Pancreas (tissue), 10 donors: ENCODE data around the gene CSN1S1. TPM values are rescaled to one million over a fixed set of nuclear protein-coding genes. Genes with fewer than 3 reads are reported as not detected.

Experiments
- ATAC-seq, 4 donors: fragments of 200-7000 bp; cut with Tn5 transposase; one replicate each; pipeline versions ENCODE4 v1.8.0 to v1.9.1; 2020; ENCODE audit warnings: mild to moderate bottlenecking in 4 of 4, moderate library complexity in 4 of 4
- DNase-seq, 6 donors: peaks; one replicate each; pipeline ENCODE4 v3.0.0-alpha.2; 2020
- FAIRE-seq: peaks from 2 replicates; lab custom pipeline; 2012; peaks lifted over from hg19 to GRCh38; lab: Jason Lieb, UNC
- H3K27ac ChIP-seq, 4 donors: fragments of 200-600 bp; sonication (generic); 1 replicate in 3 of 4; 2 replicates in 1 of 4; pipeline versions ENCODE4 v1.5.0 to v1.8.0; 2020
- H3K27me3 ChIP-seq, 4 donors: fragments of 200-600 bp; one replicate each; pipeline ENCODE4 v1.8.0; 2021
- H3K36me3 ChIP-seq, 3 donors: fragments of 200-600 bp; sonication (generic) in 1 of 3; one replicate each; pipeline versions ENCODE4 v1.5.0 to v1.8.0; 2020 to 2021
- H3K4me1 ChIP-seq, 3 donors: fragments of 200-600 bp; one replicate each; pipeline ENCODE4 v1.8.0; 2021
- H3K4me3 ChIP-seq, 4 donors: fragments of 200-600 bp; sonication (generic) in 2 of 4; one replicate each; pipeline versions ENCODE4 v1.5.0 to v1.8.0; 2020 to 2021
- H3K9me3 ChIP-seq, 4 donors: fragments of 200-600 bp; one replicate each; pipeline ENCODE4 v1.8.0; 2021
- WGBS, 2 donors: extraction: QIAGEN DNeasy Blood & Tissue Kit; methylation state at CpG; one replicate each; pipeline ENCODE4 v1.1.7; 2013; 5-methylcytosine and 5-hydroxymethylcytosine counted together
- intact Hi-C, 3 donors: fragments of 100-400 bp; cut with DNase I; formaldehyde crosslinking; loops; one replicate each; pipeline versions ENCODE4 v1.11.1 to v1.14.2; 2022
- polyA plus RNA-seq, 2 donors: library from polyadenylated mRNA; stranded (reverse); fragments of 200-250 nt; gene quantifications; one replicate each; pipeline ENCODE4 v1.2.3, GENCODE V29; 2013
- total RNA-seq, 6 donors: library from RNA; stranded (reverse); fragmentation: NEBNext Ultra II Directional in 4 of 6; extraction: Animal tissue kit (Norgen Biotek cat#: 25700) in 4 of 6; gene quantifications; one replicate each; pipeline versions ENCODE4 v1.2.1 to v1.2.4, GENCODE V29; 2021 to 2023
- TF ChIP-seq, protein P1 (sequence below), 4 donors: fragments of 200-600 bp; sonication (generic) in 3 of 4; IDR thresholded peaks; one replicate each; pipeline versions ENCODE4 v1.5.0 to v1.8.0; 2021; ENCODE audit warnings: antibody characterized with exemption in 4 of 4
- donor health status: healthy with polysubstance abuse.
- donor health status: DM: no; HTN: no; CAD: no; lungs with moderate emphysema.
- donor health status: DM: no; HTN: no; CAD: no.
- donor health status: control.
- donor health status: control.
- donor health status: Bipolar disorder and iron deficiency.
- donor health status: DM: yes; HTN: yes; CAD: no.
- donor health status: DM: no; HTN: no; CAD: no.
- donor health status: DM: no; HTN: no; CAD: no.
- donor health status: DM: yes; HTN: yes; CAD: no.

The CSN1S1 gene, protein sequence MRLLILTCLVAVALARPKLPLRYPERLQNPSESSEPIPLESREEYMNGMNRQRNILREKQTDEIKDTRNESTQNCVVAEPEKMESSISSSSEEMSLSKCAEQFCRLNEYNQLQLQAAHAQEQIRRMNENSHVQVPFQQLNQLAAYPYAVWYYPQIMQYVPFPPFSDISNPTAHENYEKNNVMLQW
- total RNA-seq (1 to 10 TPM in 2 of 6 donors, not detected in 4; 1.3 to 3.4 TPM), polyA plus RNA-seq (under 1 TPM in 1 of 2 donors, not detected in 1; 0.19 TPM)

DNA sequence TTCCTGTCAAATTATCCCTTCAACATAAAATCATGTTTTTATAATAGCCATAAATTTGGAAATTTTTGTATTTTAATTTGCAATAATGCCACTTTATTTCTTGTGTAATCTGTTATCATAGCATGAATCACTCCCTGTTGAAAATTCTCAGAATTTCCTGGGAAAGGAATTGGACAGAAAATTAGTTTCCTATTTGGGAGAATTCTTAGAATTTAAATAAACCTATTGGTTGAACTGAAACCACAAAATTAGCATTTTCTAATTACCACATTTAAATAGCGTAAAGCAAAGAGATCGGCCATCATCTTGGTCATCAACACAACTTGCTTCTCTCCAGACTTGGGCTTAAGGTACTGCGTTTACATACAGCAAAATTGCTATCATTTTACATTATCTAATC lies at the start of gene CSN1S1:
CSN1S1 (plus strand) TSS at position 301 of the 400 bp plus-strand sequence. CDS start 1,488 bp downstream, outside the sequence.
- Histone ChIP-seq H3K27ac (no peak within 1 kb of the TSS), H3K4me3 (no peak within 1 kb of the TSS), H3K4me1 (no peaks in the 10 kb centered on the region), H3K36me3 (no peaks in the 10 kb centered on the region), H3K9me3 (no peaks in the 10 kb centered on the region), H3K27me3 (no peaks in the 10 kb centered on the region)
- FAIRE-seq (no peak), ATAC-seq (no peak), DNase-seq (no peak)
- 82 to 87% methylated on average over 3 of the region's 3 CpGs for WGBS, 2 donors
- intact Hi-C loops: no loop called here
- TF ChIP-seq, protein P1, sequence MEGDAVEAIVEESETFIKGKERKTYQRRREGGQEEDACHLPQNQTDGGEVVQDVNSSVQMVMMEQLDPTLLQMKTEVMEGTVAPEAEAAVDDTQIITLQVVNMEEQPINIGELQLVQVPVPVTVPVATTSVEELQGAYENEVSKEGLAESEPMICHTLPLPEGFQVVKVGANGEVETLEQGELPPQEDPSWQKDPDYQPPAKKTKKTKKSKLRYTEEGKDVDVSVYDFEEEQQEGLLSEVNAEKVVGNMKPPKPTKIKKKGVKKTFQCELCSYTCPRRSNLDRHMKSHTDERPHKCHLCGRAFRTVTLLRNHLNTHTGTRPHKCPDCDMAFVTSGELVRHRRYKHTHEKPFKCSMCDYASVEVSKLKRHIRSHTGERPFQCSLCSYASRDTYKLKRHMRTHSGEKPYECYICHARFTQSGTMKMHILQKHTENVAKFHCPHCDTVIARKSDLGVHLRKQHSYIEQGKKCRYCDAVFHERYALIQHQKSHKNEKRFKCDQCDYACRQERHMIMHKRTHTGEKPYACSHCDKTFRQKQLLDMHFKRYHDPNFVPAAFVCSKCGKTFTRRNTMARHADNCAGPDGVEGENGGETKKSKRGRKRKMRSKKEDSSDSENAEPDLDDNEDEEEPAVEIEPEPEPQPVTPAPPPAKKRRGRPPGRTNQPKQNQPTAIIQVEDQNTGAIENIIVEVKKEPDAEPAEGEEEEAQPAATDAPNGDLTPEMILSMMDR (IDR thresholded peaks at IDR 0.05): no peak

DNA sequence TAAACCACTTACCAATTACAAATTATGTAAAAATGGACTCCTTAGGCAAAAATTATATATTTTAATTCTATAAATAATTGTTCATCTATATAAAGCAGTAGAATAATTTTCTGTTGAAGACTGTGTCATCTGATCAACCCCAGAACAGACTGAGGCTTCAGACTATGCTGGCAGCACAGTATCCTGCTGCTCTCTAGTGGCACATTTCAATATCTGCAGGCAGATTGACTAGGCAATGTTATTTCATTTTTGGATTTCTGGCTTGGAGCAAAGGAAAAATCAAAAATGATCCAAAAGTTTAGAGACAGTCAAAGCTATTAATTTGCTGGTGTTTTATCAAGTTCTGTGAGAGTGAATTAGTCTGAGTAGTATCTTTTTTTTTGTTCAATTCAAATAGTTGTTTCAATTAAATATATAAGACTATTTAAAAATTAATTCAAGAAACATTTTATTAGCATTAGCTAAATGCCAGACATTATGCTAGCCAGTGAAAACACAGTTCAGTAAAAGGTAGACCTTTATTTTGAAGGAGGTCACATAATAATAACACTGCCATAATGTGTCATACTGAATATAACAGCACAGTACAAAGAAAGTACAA lies 49.6 kb upstream of the CSN1S1 start:
- no peak overlapping the region for H3K27ac ChIP-seq
- no peak overlapping the region for H3K4me3 ChIP-seq
- TF ChIP-seq, protein P1 (IDR thresholded peaks at IDR 0.05): peak; percentile 22 to 81 (median 70)
- no peaks in the 10 kb centered on the region for H3K9me3 ChIP-seq
- H3K27me3 ChIP-seq: no peaks in the 10 kb centered on the region
- FAIRE-seq: peak; percentile 91
- peak in 4 of 6 donors; percentile 3 to 32 (median 17) for DNase-seq
- H3K4me1 ChIP-seq: no peaks in the 10 kb centered on the region
- ATAC-seq: peak; percentile 87 to 99 (median 97)
- no peaks in the 10 kb centered on the region for H3K36me3 ChIP-seq
- intact Hi-C loops: loop anchor here in 2 of 3 donors (5.0 kb wide), 1 partner anchor 194 kb away; no protein-coding TSS in a partner anchor

DNA sequence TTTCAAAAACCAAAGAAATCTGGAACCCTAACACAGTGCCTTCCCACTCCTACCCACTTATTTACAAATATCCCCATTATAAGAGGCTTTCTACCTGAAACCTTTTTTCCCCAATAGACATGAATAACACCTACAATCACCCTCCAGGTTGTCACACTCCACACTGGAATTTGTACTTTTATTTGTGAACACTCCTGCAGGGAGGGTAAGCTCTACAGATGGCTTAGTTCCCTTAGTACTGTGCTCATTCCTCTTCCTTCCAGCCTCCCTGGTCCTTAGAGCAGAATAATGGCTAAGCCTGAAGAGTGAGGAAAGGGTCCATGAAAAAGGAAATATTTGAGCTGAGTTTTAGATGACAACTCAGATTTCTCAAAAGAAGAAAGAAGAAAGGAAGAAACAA lies 48.7 kb upstream of the CSN1S1 start:
- Histone ChIP-seq H3K4me1 (no peaks in the 10 kb centered on the region), H3K4me3 (no peak overlapping the region), H3K27me3 (no peaks in the 10 kb centered on the region), H3K36me3 (no peaks in the 10 kb centered on the region), H3K27ac (no peak overlapping the region), H3K9me3 (no peaks in the 10 kb centered on the region)
- FAIRE-seq (no peak), ATAC-seq (no peak), DNase-seq (no peak)
- TF ChIP-seq, protein P1 (IDR thresholded peaks at IDR 0.05): no peak
- intact Hi-C loops: loop anchor here in 2 of 3 donors (5.0 kb wide), 1 partner anchor 195 kb away; no protein-coding TSS in a partner anchor

DNA sequence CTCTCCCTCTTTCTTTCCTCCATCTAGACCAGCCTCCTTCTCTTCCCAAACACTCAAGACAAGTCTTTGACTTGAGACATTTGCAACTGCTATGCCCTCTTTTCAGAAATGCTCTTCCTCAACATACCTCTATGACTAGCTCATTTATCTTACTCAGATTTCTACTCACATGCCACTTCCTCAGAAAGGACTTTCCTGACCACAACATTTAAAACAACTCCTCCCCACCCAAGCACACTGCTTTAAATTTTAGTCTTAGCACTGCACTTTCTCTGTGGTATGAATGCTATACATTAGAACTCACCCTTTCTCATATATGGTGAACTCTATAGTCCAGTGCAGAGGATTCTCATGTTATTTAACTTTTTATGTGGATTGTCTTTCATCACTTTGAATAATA lies 42.5 kb upstream of the CSN1S1 start:
- DNase-seq (no peak), FAIRE-seq (no peak), ATAC-seq (no peak)
- intact Hi-C loops: no loop called here
- TF ChIP-seq, protein P1 (IDR thresholded peaks at IDR 0.05): no peak
- Histone ChIP-seq H3K4me3 (no peak overlapping the region), H3K4me1 (no peaks in the 10 kb centered on the region), H3K27ac (no peak overlapping the region), H3K9me3 (no peaks in the 10 kb centered on the region), H3K36me3 (no peaks in the 10 kb centered on the region), H3K27me3 (no peaks in the 10 kb centered on the region)

DNA sequence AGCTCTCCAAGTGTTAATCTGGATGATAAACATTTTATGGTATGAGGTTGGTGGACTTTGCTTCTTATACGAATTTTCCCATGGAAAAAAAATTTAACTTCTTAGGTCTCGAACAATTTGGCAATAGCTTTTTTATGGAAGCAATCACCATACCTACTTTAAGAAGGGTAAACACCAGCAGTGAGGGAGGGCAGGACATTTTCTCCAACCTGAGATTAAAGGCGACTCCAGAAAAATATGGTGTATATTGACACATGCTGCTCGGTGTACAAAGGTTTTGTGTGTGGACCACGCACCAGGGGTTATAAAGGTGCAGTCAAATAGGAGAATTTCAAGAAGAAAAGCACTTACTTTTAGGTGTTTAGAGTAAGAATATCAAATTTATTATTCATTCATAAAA lies 36.7 kb upstream of the CSN1S1 start:
- Histone ChIP-seq H3K9me3 (no peaks in the 10 kb centered on the region), H3K27ac (no peak overlapping the region), H3K27me3 (no peaks in the 10 kb centered on the region), H3K4me1 (no peaks in the 10 kb centered on the region), H3K4me3 (no peak overlapping the region), H3K36me3 (no peaks in the 10 kb centered on the region)
- DNase-seq (no peak), FAIRE-seq (no peak), ATAC-seq (no peak)
- intact Hi-C loops: loop anchor here in 1 of 3 donors (10.0 kb wide), 1 partner anchor 611 kb away; no protein-coding TSS in a partner anchor
- 36 to 49% methylated on average over 5 of the region's 5 CpGs for WGBS, 2 donors
- TF ChIP-seq, protein P1 (IDR thresholded peaks at IDR 0.05): no peak
